Activated T-helper 1 cell treated with anti-CD3 and anti-CD28 coated beads, Interleukin-2, amount 50 U/mL, for 16 hours (primary cell): ENCODE measurements around the gene TBCA.

ENCODE experiments used
- DNase-seq, 2 donors: peaks; one replicate each; pipeline ENCODE4 v3.0.0-alpha.2; 2020; ENCODE audit warnings: low read depth in 1 of 2, low spot score in 1 of 2

TBCA gene

GRCh38 chr5:77775790-77776553, at the start of gene TBCA:
Gene TBCA, minus strand, starts transcription at chr5:77776339. Its CDS starts 82 bp downstream, at chr5:77776257.
- peak; percentile 78 to 88 for DNase-seq

GRCh38 chr5:77824981-77825380, 48.8 kb upstream of the TBCA start:
- no peak for DNase-seq

GRCh38 chr5:77816686-77817085, 40.5 kb upstream of the TBCA start:
- DNase-seq, result no peak

- DNase-seq, result no peak
Observed at GRCh38 chr5:77812926-77813589, 36.9 kb upstream of the TBCA start.

GRCh38 chr5:77806213-77806843, 30.2 kb upstream of the TBCA start:
- DNase-seq, result no peak

- DNase-seq, result no peak
Observed at GRCh38 chr5:77798456-77798855, 22.3 kb upstream of the TBCA start.

GRCh38 chr5:77797136-77797535, 21.0 kb upstream of the TBCA start:
- DNase-seq, result no peak

GRCh38 chr5:77795846-77796245, 19.7 kb upstream of the TBCA start:
- no peak for DNase-seq

- DNase-seq, result no peak
Observed at GRCh38 chr5:77795268-77795667, 19.1 kb upstream of the TBCA start.

GRCh38 chr5:77791926-77792325, 15.8 kb upstream of the TBCA start:
- DNase-seq, result no peak

- no peak for DNase-seq
Observed at GRCh38 chr5:77791356-77791755, 15.2 kb upstream of the TBCA start.

GRCh38 chr5:77785229-77785628, 9.1 kb upstream of the TBCA start:
- no peak for DNase-seq

- no peak for DNase-seq
Observed at GRCh38 chr5:77784735-77785134, 8.6 kb upstream of the TBCA start.

GRCh38 chr5:77781076-77781475, 4.9 kb upstream of the TBCA start:
- DNase-seq, result no peak

- no peak for DNase-seq
Observed at GRCh38 chr5:77778881-77779438, 2.8 kb upstream of the TBCA start.

GRCh38 chr5:77778398-77778797, 2.3 kb upstream of the TBCA start:
- DNase-seq, result no peak

- no peak for DNase-seq
Observed at GRCh38 chr5:77777911-77778310, 1.8 kb upstream of the TBCA start.

- no peak for DNase-seq
Observed at GRCh38 chr5:77777281-77777892, 1.2 kb upstream of the TBCA start.

- DNase-seq, result no peak
Observed at GRCh38 chr5:77776554-77777206, 541 bp upstream of the TBCA start.

GRCh38 chr5:77774981-77775789, 954 bp downstream of the TBCA start:
- DNase-seq, result no peak
